HL-60/S4 treated with phorbol 12-myristate 13-acetate at 8.2 ng/mL for 4 days and 3 days (cell line): ENCODE data around the gene KIF21A.
"Not testable (repeated sequence)": the region's sequence is repeated elsewhere in the genome, so short reads cannot be mapped to it uniquely, and the experiment has no call there.

ENCODE experiments used
- in situ Hi-C: fragments of 300-500 bp; cut with MboI; formaldehyde crosslinking; loops from 2 replicates; pipeline ENCODE4 v1.15.0; 2022; ENCODE audit warnings: low sequenced_read_pairs

The KIF21A gene

GRCh38 chr12:39443081-39443928, at the start of gene KIF21A:
KIF21A (minus strand) TSS chr12:39443120; CDS start chr12:39442970, 150 bp downstream.
- in situ Hi-C loops = no loop called here

- in situ Hi-C loops = no loop called here
Observed at GRCh38 chr12:39490500-39491282, 47.8 kb upstream of the KIF21A start.

- in situ Hi-C loops = no loop called here
Observed at GRCh38 chr12:39483597-39483996, 40.7 kb upstream of the KIF21A start.

GRCh38 chr12:39483042-39483441, 40.1 kb upstream of the KIF21A start:
- in situ Hi-C loops = no loop called here

GRCh38 chr12:39476894-39477293, 34.0 kb upstream of the KIF21A start:
- in situ Hi-C loops = no loop called here

- in situ Hi-C loops = no loop called here
Observed at GRCh38 chr12:39476121-39476520, 33.2 kb upstream of the KIF21A start.

GRCh38 chr12:39475136-39475535, 32.2 kb upstream of the KIF21A start:
- in situ Hi-C loops = not testable (repeated sequence)

- in situ Hi-C loops = no loop called here
Observed at GRCh38 chr12:39467432-39467870, 24.5 kb upstream of the KIF21A start.

- in situ Hi-C loops = no loop called here
Observed at GRCh38 chr12:39464976-39465695, 22.2 kb upstream of the KIF21A start.

- in situ Hi-C loops = no loop called here
Observed at GRCh38 chr12:39461059-39461458, 18.1 kb upstream of the KIF21A start.

- in situ Hi-C loops = no loop called here
Observed at GRCh38 chr12:39459027-39459434, 16.1 kb upstream of the KIF21A start.

- in situ Hi-C loops = no loop called here
Observed at GRCh38 chr12:39451977-39452376, 9.1 kb upstream of the KIF21A start.

GRCh38 chr12:39448038-39448437, 5.1 kb upstream of the KIF21A start:
- in situ Hi-C loops = no loop called here

- in situ Hi-C loops = no loop called here
Observed at GRCh38 chr12:39443929-39444209, 949 bp upstream of the KIF21A start.

- in situ Hi-C loops = no loop called here
Observed at GRCh38 chr12:39442831-39443080, 164 bp downstream of the KIF21A start.

- in situ Hi-C loops = no loop called here
Observed at GRCh38 chr12:39441963-39442830, 723 bp downstream of the KIF21A start.

- in situ Hi-C loops = no loop called here
Observed at GRCh38 chr12:39441189-39441962, 1.5 kb downstream of the KIF21A start.

- in situ Hi-C loops = no loop called here
Observed at GRCh38 chr12:39440781-39441180, 2.1 kb downstream of the KIF21A start.

GRCh38 chr12:39440101-39440500, 2.8 kb downstream of the KIF21A start:
- in situ Hi-C loops = no loop called here

GRCh38 chr12:39435531-39435930, 7.4 kb downstream of the KIF21A start:
- in situ Hi-C loops = no loop called here
